ENCODE data around the gene LSM5.
"Not testable (repeated sequence)": the region's sequence is repeated elsewhere in the genome, so short reads cannot be mapped to it uniquely, and the experiment has no call there.

LSM5 gene

DNA sequence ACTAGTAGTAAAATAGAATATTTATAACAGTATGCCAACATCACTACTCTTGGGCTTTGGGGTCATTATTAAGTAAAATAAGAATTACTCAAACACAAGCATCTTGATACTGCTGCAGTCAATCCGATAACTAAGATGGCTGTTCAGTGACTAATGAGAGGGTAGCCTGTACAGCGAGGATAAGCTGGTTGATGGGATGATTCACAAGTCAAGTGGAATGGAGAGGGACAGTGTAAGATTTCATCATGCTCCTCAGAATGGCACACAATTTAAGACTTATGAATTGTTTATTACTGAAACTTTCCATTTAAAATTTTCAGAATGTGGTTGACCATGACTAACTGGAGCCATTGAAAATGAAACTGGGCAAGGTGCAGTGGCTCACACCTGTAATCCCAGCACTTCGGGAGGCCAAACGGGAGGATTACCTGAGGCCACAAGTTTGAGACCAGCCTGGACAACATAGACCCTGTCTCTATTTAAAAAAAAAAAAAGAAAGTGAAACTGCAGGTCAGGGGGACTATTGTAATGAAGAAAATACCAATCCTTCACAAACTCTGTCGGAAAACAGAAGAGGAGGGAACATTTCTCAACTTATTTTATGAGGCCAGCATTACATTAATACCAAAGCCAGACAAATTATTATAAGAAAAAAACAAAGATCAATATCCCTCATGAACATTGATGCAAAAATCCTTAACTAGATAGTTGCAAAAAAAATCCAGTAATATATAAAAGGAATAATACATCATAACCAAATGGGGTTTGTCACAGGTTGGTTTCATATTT lies 16.3 kb upstream of the LSM5 start:
- DNase-seq (ENCODE audit: low spot score), result no peak

DNA sequence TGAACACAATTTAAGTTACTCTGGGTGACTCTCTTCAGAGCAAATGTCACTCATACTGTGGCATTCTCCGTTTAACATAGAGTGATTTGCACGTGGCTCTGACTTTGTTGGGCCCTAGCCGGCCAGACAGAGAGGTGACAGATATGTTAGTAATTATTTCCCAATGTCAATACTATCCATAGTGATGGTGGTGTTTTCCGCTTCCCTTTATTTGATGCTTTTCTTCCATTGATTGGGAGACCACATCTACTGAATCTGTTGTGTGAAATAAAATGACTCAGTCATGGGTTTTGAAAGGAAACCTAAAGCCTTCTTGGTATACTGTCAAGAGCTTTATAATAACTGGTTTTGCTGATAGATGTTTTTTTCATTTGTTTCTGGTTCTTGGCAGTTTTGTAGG lies 12.5 kb upstream of the LSM5 start:
- DNase-seq (ENCODE audit: low spot score), result no peak

GRCh38 chr7:32501522-32501921 lies 11.3 kb upstream of the LSM5 start:
- DNase-seq (ENCODE audit: low spot score), result peak; percentile 82

DNA sequence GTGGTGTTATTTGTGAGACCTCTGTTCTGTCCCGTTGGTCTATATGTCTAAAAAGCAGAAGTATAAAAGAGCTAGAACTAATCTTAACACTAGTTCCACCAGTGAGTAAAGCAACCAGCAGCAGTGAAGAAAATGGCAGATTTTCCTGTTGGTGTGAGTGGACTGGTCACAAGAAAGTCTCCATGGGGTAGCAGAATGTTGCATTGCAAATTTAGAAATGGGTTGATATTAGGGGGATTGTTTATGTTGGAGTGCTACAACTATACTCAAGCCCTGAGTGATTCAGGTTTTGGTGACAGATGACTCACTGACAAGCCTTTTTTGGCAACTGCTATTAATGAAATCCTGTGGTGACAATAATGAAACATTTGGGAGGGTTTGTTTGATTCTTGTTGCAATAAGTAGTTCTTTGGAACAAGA lies 10.8 kb upstream of the LSM5 start:
- peak; percentile 70 for DNase-seq (ENCODE audit: low spot score)

- DNase-seq (ENCODE audit: low spot score), result not testable (repeated sequence)
Observed at GRCh38 chr7:32500216-32500615, 10.0 kb upstream of the LSM5 start.

GRCh38 chr7:32499755-32500154 lies 9.6 kb upstream of the LSM5 start:
- not testable (repeated sequence) for DNase-seq (ENCODE audit: low spot score)

DNA sequence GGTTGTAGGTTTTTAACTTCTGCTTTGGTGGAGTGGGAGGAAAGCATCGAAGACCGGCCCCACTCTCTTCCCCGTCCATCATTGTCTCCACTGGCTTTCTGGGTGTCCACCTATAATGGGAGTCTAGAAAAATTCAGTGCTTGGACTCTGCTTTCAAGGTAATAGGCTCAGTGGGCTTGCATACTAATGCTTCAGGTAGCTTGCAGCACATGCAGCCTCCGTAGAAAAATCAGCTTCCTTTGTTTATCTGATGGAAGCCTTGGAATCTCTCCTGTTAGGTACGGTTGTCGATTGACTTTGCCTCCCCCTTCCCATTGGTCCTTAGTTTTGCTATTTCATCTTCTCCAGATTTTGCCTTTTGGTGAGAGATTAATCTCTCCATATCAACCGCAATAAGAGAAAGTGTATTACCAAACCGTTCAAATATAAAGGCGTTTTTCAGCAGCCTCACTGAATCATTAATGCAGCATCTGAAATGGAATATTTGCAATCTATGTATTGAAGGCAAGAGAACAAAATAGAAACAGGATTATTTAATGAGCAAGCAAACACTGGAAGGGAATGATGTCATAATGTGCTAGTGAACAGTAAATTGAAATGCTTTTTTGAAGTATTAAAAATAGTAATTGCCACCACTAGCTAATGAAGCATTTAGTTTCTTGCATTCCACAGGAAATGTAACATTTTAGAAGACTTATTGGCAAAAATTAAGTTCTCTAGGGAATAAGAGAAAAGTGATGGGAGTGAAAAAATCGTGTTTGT lies 6.1 kb upstream of the LSM5 start:
- no peak for DNase-seq (ENCODE audit: low spot score)

DNA sequence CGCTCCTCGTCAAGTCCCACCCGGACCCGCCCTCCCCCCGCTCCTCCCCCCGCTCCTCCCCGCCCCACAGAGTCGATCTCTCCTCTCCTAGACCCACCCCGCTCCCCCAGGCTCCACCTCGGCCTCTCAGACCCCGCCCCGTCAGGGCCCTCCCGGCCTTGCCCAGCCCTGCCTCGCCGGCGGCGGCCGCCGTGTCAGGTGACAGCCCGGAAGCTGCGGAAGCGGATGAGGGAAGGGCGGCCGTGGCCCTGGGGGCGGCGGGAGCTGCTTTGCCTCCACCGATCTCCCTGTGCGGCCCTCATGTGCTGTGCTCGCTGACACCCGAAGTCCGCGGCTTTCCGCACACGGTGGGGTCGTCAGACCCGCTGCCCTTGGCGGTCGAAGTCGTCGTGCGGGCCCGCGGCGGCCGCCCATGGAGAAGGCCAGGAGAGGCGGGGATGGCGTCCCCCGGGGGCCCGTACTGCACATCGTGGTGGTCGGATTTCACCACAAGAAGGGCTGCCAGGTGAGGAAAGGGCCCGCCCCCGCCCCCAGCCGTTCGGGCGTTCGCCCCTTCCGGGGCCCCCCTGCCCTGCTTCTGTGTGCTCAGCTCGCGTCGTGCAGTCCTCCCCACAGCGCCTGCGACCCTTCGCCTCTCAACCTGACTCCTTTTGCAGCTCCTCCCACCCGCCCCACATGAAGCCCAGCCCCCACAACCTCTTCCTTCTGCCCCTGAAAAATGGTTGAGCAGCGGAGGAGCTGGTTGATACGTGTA lies 5.3 kb upstream of the LSM5 start, which contains the start of gene AVL9:
TSS of gene AVL9 (plus strand) at position 192 of the 754 bp plus-strand sequence. CDS start at position 413, 221 bp downstream.
- peak; percentile 93 for DNase-seq (ENCODE audit: low spot score)

DNA sequence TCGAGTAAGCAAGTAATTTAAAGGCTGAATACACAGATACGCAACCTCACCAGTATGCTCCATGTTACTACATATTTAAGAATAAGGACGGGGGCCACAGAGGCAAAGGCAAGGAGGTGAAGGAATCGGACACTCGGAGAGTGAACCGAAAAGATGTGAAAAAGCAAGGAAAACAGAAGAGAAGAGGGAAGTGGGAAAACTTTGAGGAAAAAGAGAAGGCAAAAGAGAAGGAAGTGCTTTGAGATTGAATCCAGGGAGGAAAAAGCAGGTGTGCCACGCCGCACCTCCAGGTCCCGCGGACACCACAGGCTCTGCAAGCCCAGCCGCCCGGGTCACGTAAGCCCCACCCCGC lies 4.7 kb upstream of the LSM5 start:
- DNase-seq (ENCODE audit: low spot score), result no peak

DNA sequence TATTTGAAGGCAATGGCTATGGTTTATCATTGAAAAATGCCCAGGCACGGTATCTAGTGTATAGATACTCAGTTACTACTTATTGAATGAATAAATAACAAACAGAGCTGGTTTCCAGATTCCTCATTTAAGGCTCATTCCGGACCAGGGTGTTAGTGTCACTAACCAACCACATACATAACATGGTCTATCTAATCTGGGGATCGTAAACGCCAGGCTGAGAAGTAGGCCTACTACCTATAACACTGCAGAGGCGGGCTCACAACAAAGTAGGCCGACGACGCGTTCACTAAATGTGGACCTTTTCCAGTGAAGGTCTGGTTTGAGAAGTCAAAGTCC lies 423 bp downstream of the LSM5 start:
- no peak for DNase-seq (ENCODE audit: low spot score)

- no peak for DNase-seq (ENCODE audit: low spot score)
Observed at GRCh38 chr7:32481921-32482320, 8.3 kb downstream of the LSM5 start.

DNA sequence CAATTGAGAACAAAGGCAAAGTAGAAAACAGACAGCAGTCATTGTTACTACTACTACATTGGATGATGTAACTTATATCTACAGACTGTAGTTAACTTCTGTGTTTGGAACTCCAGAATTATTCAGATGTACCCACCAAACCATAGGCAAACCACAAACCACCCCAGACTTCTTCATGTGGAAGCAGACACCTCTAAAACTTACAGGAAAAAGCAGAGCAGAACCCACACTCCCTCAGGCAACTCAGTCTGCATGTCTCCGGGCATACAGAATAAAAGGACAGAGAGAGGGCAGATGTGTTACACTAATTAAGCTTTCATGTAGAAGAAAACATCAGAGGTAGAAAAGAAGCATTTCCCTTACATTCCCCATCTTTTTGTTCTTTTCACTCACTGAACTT lies 9.0 kb downstream of the LSM5 start:
- DNase-seq (ENCODE audit: low spot score), result no peak

DNA sequence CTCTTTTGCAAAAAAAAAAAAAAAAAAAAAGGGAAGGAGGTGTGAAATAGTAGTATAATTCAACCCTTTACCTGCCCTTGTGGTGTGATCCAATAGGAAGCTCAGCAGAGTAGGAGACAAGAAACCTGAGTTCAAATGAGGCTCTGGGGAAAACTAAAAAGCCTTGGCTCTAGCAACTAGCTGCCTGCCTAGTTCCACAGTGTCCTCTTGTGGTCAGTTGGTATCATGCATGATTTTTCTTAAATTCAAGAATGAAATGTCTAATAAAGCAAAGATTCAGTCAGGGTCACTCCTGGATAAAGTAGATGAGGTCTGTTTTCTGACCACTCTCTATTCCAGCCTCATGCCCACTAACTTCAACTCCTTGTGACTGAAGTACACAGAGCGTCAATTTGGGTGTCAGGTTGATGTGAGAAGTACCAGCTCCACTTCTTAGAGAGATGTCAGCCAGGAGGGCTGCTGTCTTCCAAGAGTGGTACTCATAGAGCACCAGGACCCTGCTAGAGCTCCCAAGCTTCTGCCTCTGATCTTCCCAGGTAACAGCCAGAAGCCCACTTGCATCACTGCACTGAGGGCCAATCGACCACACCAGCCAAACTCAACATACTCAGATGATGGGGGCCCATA lies 10.5 kb downstream of the LSM5 start:
- no peak for DNase-seq (ENCODE audit: low spot score)

DNA sequence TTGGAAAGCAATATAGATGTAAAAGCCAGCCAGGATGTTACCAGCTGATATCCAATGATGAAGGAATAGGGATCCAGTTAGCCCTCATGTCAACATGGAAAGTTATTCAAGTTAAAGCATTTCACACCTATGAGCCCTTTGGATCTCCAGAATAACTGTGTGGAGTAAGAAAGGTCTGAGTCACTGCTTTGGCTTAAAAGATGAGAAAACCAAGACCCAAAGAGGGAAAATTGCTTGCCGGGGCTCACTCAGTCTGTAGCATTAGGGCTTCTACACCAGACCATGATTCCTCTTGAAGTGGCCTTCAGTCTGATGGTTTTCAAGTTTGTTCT lies 12.6 kb downstream of the LSM5 start:
- no peak for DNase-seq (ENCODE audit: low spot score)

DNA sequence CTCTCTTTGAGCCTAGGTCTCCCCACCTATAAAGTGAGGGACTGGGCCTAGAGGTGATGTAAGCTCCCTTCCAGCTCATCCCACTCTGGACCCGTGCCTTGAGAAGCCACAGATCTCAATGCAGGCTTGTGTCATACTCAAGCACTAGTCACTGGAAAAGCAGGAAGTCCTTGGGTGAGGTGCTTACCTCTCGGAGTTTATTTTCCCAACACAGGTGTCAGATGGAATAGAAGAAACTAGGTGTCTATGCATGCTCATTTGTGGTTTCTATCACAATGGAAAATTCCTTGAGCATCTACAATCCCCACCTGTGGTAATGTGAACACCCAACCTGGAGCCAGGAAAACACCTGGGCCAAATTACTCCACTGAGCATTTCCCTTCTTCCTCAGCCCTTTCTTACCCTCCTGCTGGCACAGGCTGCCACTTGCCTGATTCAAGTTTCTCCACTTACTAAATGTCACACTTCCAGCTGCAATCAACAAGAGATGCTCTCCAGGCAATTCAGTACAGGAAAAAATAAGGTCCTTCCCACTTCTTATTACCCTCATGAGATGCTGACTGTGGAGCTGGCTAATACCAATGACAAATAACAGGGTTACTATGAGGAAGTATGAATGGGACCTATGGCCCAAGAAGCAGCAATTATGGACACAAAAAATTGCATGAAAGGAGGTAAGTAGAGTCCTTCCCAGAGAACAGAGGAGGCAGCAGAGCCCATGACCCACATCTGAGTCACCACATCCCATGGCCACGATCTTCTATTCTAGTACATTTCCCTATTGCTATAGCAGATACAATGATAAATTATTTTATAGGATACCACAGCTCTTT lies 13.1 kb downstream of the LSM5 start:
- DNase-seq (ENCODE audit: low spot score), result no peak

DNA sequence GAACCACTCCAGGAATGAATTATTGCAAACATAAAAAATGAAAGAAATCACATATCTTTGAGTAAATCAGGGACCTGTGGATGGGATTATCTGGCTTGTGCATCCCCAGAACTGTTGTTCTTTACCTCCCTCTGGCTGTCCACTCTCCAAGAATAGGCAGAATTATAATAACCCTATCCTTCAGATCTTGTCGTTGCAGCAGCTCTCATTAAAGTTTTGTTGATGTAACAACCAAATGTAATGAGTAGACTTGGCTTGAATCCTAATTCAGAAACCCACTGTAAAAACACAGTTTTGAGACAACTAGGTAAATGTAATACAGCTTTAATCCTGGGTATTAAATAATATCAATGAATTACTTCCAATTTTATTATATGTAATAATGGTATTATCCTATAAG lies 16.2 kb downstream of the LSM5 start:
- DNase-seq (ENCODE audit: low spot score), result no peak

GRCh38 chr7:32472015-32472414 lies 18.2 kb downstream of the LSM5 start:
- DNase-seq (ENCODE audit: low spot score), result no peak

DNA sequence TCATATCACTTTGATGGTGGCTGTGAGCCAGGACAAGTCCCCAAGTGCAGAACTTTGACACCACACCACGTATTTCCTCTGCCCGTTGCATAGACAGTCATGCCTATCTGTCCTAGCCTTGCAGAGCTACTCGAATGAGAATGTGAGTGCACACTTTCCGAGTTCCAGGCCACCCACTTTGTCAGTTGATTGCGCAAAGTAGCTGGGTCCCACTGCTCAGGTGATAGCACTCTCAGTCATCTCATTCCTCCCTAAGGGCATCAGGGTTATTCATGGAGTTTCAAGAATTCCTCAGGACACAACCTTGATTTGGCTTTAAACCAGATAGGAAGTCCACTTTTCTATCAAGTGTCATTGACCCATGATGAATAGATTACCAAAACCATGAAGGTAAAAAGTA lies 19.3 kb downstream of the LSM5 start:
- no peak for DNase-seq (ENCODE audit: low spot score)

DNA sequence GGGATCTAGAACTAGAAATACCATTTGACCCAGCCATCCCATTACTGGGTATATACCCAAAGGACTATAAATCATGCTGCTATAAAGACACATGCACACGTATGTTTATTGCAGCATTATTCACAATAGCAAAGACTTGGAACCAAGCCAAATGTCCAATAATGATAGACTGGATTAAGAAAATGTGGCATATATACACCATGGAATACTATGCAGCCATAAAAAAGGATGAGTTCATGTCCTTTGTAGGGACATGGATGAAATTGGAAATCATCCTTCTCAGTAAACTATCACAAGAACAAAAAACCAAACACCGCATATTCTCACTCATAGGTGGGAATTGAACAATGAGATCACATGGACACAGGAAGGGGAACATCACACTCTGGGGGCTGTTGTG lies 20.2 kb downstream of the LSM5 start:
- not testable (repeated sequence) for DNase-seq (ENCODE audit: low spot score)

DNA sequence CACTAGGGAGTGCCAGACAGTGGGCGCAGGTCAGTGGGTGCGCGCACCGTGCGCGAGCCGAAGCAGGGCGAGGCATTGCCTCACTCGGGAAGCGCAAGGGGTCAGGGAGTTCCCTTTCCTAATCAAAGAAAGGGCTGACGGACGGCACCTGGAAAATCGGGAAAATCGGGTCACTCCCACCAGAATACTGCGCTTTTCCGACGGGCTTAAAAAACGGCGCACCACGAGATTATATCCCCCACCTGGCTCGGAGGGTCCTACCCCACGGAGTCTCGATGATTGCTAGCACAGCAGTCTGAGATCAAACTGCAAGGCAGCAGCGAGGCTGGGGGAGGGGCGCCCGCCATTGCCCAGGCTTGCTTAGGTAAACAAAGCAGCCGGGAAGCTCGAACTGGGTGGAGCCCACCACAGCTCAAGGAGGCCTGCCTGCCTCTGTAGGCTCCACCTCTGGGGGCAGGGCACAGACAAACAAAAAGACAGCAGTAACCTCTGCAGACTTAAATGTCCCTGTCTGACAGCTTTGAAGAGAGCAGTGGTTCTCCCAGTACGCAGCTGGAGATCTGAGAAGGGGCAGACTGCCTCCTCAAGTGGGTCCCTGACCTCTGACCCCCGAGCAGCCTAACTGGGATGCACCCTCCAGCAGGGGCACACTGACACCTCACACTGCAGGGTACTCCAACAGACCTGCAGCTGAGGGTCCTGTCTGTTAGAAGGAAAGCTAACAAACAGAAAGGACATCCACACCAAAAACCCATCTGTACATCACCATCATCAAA lies 25.4 kb downstream of the LSM5 start:
- DNase-seq (ENCODE audit: low spot score), result not testable (repeated sequence)

GRCh38 chr7:32462977-32463376 lies 27.2 kb downstream of the LSM5 start:
- DNase-seq (ENCODE audit: low spot score), result no peak
